SIG-M5 treated with dmso at 0.1 percent for 504 hours (cell line): ENCODE results near the gene FAM184B.
"Not testable (repeated sequence)": the region's sequence is repeated elsewhere in the genome, so short reads cannot be mapped to it uniquely, and the experiment has no call there.

Source experiments
- DNase-seq: peaks from one replicate; lab custom pipeline; 2025; ENCODE audit not compliant: unreplicated experiment; lab: John Stamatoyannopoulos, UW

Gene FAM184B

GRCh38 chr4:17721496-17722355 is 59.7 kb downstream of the FAM184B start:
- DNase-seq, result no peak

GRCh38 chr4:17719106-17719505 is 62.3 kb downstream of the FAM184B start:
- DNase-seq, result no peak

- DNase-seq, result no peak
These were observed 63.0 kb downstream of the FAM184B start for GRCh38 chr4:17718471-17718870.

GRCh38 chr4:17717301-17717700 is 64.1 kb downstream of the FAM184B start:
- no peak for DNase-seq

- no peak for DNase-seq
These were observed 65.9 kb downstream of the FAM184B start for GRCh38 chr4:17715511-17715910.

GRCh38 chr4:17713779-17714178 is 67.6 kb downstream of the FAM184B start:
- DNase-seq, result no peak

GRCh38 chr4:17712166-17712565 is 69.3 kb downstream of the FAM184B start:
- no peak for DNase-seq

GRCh38 chr4:17711206-17711605 is 70.2 kb downstream of the FAM184B start:
- DNase-seq, result not testable (repeated sequence)

GRCh38 chr4:17709763-17710068 is 71.7 kb downstream of the FAM184B start:
- DNase-seq, result no peak

GRCh38 chr4:17708992-17709762 is 72.2 kb downstream of the FAM184B start:
- DNase-seq, result no peak

- DNase-seq, result no peak
These were observed 73.8 kb downstream of the FAM184B start for GRCh38 chr4:17707671-17708070.

GRCh38 chr4:17705107-17705506 is 76.3 kb downstream of the FAM184B start:
- no peak for DNase-seq

GRCh38 chr4:17704020-17704650 is 77.3 kb downstream of the FAM184B start:
- DNase-seq, result no peak

GRCh38 chr4:17702641-17703040 is 78.8 kb downstream of the FAM184B start:
- DNase-seq, result no peak

- no peak for DNase-seq
These were observed 79.5 kb downstream of the FAM184B start for GRCh38 chr4:17701882-17702281.

- no peak for DNase-seq
These were observed 80.1 kb downstream of the FAM184B start for GRCh38 chr4:17701138-17701839.

- no peak for DNase-seq
These were observed 82.0 kb downstream of the FAM184B start for GRCh38 chr4:17699380-17699779.

GRCh38 chr4:17698116-17698515 is 83.3 kb downstream of the FAM184B start:
- no peak for DNase-seq

GRCh38 chr4:17695341-17695740 is 86.1 kb downstream of the FAM184B start:
- no peak for DNase-seq

- DNase-seq, result no peak
These were observed 86.9 kb downstream of the FAM184B start for GRCh38 chr4:17694552-17694951.

GRCh38 chr4:17690898-17691297 is 90.5 kb downstream of the FAM184B start:
- DNase-seq, result no peak
